Prostate gland (tissue), 2 donors: Measurements from ENCODE around the gene CSH1.

Experiments
- CTCF ChIP-seq, 4 experiments: fragments of 200-600 bp in 2 of 4; fragments of 450-650 bp in 2 of 4; sonication (generic) in 2 of 4; IDR thresholded peaks; 1 replicate in 3 of 4; 2 replicates in 1 of 4; pipeline ENCODE4 v1.5.1; 2016 to 2019; ENCODE audit warnings: antibody characterized with exemption in 4 of 4, mild to moderate bottlenecking in 2 of 4, moderate library complexity in 2 of 4
- POLR2A ChIP-seq: fragments of 450-650 bp; IDR thresholded peaks from one replicate; pipeline ENCODE4 v1.6.1; 2016; ENCODE audit warnings: antibody characterized with exemption, mild to moderate bottlenecking

DNA sequence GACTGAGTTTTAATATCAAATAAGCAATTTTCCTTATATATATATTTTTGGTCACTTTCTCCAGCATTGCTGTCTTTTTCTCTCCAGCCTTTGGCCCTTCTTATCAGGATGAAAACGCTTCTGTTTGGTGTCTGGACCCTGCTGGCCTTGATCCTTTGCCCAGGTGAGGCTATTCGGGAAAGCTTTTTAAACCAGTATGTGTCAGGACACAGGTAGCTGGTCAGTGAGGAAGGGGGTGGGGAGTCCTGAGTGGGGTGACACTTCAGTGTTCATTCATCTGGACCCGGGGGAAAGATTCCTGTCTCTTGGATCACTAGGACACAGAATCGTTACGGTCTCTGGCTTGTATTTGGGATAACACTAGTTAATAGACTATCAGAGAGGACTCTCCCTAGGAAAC lies 41.7 kb downstream of the CSH1 start:
- TF ChIP-seq POLR2A = no peak
- no peak for TF ChIP-seq CTCF (IDR thresholded peaks at IDR 0.05)
